ENCODE data around the gene NFASC.

DNA sequence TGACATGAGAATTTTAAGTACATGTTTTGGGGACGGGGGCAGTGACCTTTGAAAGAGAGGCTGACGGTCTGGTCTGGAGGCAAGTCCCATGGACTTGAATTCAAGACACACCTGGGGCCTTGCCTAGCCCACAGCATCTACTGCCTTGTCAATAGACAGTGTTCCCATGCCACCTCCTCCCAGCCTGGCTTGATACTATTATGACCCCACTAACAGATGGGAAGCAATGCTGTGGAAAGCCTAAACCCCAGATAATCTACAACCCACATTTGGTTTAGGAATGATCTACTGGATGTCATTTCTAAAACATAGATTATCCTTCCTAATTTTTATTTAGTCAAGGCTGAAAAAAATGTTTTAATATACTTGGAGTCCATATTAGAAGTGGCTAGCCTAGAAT lies 17.8 kb upstream of the NFASC start:
- TF ChIP-seq EZH2 (IDR thresholded peaks at IDR 0.05; ENCODE audit: low read depth, unreplicated experiment) (no peak), CTCF (conservative IDR thresholded peaks at IDR 0.05; ENCODE audit: low read depth in 2 of 2) (no peak), EZH2phosphoT487 (IDR thresholded peaks at IDR 0.05; ENCODE audit: unreplicated experiment) (no peak), ZNF331 (CRISPR knock-in tag; IDR thresholded peaks at IDR 0.05; ENCODE audit: low read depth) (no peak), POLR2AphosphoS5 (IDR thresholded peaks at IDR 0.05; ENCODE audit: low read depth) (no peak), JUNB (IDR thresholded peaks at IDR 0.05; ENCODE audit: unreplicated experiment) (no peak), NANOG (IDR thresholded peaks at IDR 0.05; ENCODE audit: borderline replicate concordance) (no peak), CREB1 (CRISPR knock-in tag; IDR thresholded peaks at IDR 0.05; ENCODE audit: low read depth) (no peak), ETS1 (IDR thresholded peaks at IDR 0.05) (no peak), STAT1 (IDR thresholded peaks at IDR 0.05; ENCODE audit: unreplicated experiment) (no peak), ZNF114 (CRISPR knock-in tag; IDR thresholded peaks at IDR 0.05) (no peak)
- TF ChIP-seq, protein P1, sequence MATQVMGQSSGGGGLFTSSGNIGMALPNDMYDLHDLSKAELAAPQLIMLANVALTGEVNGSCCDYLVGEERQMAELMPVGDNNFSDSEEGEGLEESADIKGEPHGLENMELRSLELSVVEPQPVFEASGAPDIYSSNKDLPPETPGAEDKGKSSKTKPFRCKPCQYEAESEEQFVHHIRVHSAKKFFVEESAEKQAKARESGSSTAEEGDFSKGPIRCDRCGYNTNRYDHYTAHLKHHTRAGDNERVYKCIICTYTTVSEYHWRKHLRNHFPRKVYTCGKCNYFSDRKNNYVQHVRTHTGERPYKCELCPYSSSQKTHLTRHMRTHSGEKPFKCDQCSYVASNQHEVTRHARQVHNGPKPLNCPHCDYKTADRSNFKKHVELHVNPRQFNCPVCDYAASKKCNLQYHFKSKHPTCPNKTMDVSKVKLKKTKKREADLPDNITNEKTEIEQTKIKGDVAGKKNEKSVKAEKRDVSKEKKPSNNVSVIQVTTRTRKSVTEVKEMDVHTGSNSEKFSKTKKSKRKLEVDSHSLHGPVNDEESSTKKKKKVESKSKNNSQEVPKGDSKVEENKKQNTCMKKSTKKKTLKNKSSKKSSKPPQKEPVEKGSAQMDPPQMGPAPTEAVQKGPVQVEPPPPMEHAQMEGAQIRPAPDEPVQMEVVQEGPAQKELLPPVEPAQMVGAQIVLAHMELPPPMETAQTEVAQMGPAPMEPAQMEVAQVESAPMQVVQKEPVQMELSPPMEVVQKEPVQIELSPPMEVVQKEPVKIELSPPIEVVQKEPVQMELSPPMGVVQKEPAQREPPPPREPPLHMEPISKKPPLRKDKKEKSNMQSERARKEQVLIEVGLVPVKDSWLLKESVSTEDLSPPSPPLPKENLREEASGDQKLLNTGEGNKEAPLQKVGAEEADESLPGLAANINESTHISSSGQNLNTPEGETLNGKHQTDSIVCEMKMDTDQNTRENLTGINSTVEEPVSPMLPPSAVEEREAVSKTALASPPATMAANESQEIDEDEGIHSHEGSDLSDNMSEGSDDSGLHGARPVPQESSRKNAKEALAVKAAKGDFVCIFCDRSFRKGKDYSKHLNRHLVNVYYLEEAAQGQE (IDR thresholded peaks at IDR 0.05; ENCODE audit: unreplicated experiment) = no peak
- TF ChIP-seq, protein P2, sequence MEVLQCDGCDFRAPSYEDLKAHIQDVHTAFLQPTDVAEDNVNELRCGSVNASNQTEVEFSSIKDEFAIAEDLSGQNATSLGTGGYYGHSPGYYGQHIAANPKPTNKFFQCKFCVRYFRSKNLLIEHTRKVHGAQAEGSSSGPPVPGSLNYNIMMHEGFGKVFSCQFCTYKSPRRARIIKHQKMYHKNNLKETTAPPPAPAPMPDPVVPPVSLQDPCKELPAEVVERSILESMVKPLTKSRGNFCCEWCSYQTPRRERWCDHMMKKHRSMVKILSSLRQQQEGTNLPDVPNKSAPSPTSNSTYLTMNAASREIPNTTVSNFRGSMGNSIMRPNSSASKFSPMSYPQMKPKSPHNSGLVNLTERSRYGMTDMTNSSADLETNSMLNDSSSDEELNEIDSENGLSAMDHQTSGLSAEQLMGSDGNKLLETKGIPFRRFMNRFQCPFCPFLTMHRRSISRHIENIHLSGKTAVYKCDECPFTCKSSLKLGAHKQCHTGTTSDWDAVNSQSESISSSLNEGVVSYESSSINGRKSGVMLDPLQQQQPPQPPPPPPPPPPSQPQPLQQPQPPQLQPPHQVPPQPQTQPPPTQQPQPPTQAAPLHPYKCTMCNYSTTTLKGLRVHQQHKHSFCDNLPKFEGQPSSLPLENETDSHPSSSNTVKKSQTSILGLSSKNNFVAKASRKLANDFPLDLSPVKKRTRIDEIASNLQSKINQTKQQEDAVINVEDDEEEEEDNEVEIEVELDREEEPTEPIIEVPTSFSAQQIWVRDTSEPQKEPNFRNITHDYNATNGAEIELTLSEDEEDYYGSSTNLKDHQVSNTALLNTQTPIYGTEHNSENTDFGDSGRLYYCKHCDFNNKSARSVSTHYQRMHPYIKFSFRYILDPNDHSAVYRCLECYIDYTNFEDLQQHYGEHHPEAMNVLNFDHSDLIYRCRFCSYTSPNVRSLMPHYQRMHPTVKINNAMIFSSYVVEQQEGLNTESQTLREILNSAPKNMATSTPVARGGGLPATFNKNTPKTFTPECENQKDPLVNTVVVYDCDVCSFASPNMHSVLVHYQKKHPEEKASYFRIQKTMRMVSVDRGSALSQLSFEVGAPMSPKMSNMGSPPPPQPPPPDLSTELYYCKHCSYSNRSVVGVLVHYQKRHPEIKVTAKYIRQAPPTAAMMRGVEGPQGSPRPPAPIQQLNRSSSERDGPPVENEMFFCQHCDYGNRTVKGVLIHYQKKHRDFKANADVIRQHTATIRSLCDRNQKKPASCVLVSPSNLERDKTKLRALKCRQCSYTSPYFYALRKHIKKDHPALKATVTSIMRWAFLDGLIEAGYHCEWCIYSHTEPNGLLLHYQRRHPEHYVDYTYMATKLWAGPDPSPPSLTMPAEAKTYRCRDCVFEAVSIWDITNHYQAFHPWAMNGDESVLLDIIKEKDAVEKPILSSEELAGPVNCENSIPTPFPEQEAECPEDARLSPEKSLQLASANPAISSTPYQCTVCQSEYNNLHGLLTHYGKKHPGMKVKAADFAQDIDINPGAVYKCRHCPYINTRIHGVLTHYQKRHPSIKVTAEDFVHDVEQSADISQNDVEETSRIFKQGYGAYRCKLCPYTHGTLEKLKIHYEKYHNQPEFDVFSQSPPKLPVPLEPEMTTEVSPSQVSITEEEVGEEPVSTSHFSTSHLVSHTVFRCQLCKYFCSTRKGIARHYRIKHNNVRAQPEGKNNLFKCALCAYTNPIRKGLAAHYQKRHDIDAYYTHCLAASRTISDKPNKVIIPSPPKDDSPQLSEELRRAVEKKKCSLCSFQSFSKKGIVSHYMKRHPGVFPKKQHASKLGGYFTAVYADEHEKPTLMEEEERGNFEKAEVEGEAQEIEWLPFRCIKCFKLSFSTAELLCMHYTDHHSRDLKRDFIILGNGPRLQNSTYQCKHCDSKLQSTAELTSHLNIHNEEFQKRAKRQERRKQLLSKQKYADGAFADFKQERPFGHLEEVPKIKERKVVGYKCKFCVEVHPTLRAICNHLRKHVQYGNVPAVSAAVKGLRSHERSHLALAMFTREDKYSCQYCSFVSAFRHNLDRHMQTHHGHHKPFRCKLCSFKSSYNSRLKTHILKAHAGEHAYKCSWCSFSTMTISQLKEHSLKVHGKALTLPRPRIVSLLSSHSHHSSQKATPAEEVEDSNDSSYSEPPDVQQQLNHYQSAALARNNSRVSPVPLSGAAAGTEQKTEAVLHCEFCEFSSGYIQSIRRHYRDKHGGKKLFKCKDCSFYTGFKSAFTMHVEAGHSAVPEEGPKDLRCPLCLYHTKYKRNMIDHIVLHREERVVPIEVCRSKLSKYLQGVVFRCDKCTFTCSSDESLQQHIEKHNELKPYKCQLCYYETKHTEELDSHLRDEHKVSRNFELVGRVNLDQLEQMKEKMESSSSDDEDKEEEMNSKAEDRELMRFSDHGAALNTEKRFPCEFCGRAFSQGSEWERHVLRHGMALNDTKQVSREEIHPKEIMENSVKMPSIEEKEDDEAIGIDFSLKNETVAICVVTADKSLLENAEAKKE (CRISPR knock-in tag; IDR thresholded peaks at IDR 0.05) = no peak
